GM21723 (cell line): ENCODE results near the gene IRX2.

Experiments used
- ATAC-seq: cut with Tn5 transposase; IDR thresholded peaks from one replicate; pipeline ENCODE4 v1.9.1; 2021; ENCODE audit warnings: mild to moderate bottlenecking, moderate library complexity; ENCODE audit not compliant: unreplicated experiment

Gene IRX2

GRCh38 chr5:2751592-2752021 is at the start of gene IRX2:
TSS of gene IRX2 (minus strand) at chr5:2751677. CDS start at chr5:2751413, 264 bp downstream.
- no peak for ATAC-seq

- no peak for ATAC-seq
Observed at GRCh38 chr5:2800035-2800434, 48.6 kb upstream of the IRX2 start.

GRCh38 chr5:2797981-2798380 is 46.5 kb upstream of the IRX2 start:
- ATAC-seq = no peak

GRCh38 chr5:2797160-2797559 is 45.7 kb upstream of the IRX2 start:
- ATAC-seq = no peak

GRCh38 chr5:2783223-2783622 is 31.7 kb upstream of the IRX2 start:
- no peak for ATAC-seq

GRCh38 chr5:2782658-2783057 is 31.2 kb upstream of the IRX2 start:
- no peak for ATAC-seq

GRCh38 chr5:2780421-2781171 is 29.1 kb upstream of the IRX2 start:
- ATAC-seq = no peak

GRCh38 chr5:2779459-2779858 is 28.0 kb upstream of the IRX2 start:
- no peak for ATAC-seq

- no peak for ATAC-seq
Observed at GRCh38 chr5:2776337-2777302, 25.1 kb upstream of the IRX2 start.

- no peak for ATAC-seq
Observed at GRCh38 chr5:2773327-2773726, 21.9 kb upstream of the IRX2 start.

GRCh38 chr5:2767089-2767488 is 15.6 kb upstream of the IRX2 start:
- ATAC-seq = no peak

GRCh38 chr5:2764581-2764980 is 13.1 kb upstream of the IRX2 start:
- ATAC-seq = no peak

GRCh38 chr5:2763533-2763794 is 12.0 kb upstream of the IRX2 start:
- no peak for ATAC-seq

- ATAC-seq = no peak
Observed at GRCh38 chr5:2762744-2763532, 11.5 kb upstream of the IRX2 start.

- no peak for ATAC-seq
Observed at GRCh38 chr5:2761921-2762488, 10.5 kb upstream of the IRX2 start.

- ATAC-seq = no peak
Observed at GRCh38 chr5:2759696-2760461, 8.4 kb upstream of the IRX2 start.

GRCh38 chr5:2759091-2759490 is 7.6 kb upstream of the IRX2 start:
- no peak for ATAC-seq

GRCh38 chr5:2758632-2759031 is 7.2 kb upstream of the IRX2 start:
- no peak for ATAC-seq

GRCh38 chr5:2757563-2758351 is 6.3 kb upstream of the IRX2 start:
- no peak for ATAC-seq
